Measurements from ENCODE around the gene ITGAL.

DNA sequence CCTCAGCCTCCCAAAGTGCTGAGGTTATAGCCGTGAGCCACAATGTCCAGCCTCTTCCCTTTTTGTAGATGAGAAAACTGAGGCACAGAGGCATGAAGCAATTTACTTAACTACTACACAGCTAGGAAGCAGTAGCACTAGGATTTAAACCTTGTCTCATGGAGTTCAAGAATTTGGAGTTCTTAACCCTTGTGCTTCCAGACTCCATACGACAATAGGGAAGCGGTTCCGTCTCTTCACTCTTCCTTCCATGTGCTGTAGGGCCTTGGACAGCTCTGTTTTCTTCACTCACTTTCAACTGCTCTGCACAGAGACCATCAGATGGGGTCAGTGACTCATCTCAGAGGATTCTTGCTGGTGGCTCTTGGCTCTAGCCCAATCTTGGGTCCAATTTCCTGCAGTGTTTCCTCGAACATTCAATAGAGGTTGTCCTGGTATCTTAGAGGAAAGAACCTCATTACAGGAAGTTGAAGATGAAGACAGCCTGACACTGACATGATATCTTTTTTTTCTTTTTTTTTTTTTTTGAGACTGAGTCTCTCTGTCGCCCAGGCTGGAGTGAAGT lies 19.3 kb downstream of the ITGAL start:
- TF ChIP-seq CTCF (IDR thresholded peaks at IDR 0.05) (no peak), ZFX (IDR thresholded peaks at IDR 0.05; ENCODE audit: borderline replicate concordance) (no peak)

Measured in 22Rv1 (cell line).